Fibroblast of lung (primary cell): ENCODE results near the gene ZNF230.

ENCODE experiments used
- EZH2 ChIP-seq: IDR thresholded peaks from 2 replicates; pipeline ENCODE4 v1.5.1; 2012; ENCODE audit warnings: low read length, control low read depth, mild to moderate bottlenecking; ENCODE audit errors: missing control alignments
- TF ChIP-seq, protein P1 (sequence below), 2 donors: IDR thresholded peaks in 1 of 2; conservative IDR thresholded peaks in 1 of 2; 1 replicate in 1 of 2; 2 replicates in 1 of 2; pipeline ENCODE4 v1.5.1; 2011 to 2012; ENCODE audit warnings: low read length in 2 of 2, control low read depth in 1 of 2, inconsistent platforms in 1 of 2, low read depth in 1 of 2, mild to moderate bottlenecking in 1 of 2

DNA sequence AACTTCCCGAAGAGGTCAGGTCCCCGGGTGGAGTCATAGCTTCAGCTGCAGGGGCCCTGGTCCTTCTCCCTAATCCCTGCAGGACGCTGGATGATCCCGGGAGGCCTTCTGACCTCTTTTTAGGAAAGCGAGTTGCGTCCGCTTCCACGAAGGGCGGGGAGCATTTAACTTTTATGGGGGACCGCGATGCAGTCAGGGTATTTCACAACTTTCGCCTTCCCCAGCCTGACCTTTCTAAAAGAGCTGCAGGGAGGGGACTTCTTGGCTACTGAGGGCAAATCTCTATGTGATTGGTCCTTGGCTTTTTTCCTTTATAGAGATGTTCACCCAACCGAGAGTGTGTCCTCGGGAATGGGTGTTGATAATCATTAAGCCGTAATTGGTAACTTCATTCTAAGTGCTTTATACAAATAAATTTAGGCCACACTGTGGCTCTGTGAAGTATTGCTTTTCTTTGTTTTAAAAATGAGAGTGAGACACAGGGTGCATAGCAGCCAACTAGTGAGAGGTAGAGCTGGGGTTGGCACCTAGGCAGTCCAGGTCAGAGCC, 778 bp downstream of the ZNF230 start:
- TF ChIP-seq, protein P1, sequence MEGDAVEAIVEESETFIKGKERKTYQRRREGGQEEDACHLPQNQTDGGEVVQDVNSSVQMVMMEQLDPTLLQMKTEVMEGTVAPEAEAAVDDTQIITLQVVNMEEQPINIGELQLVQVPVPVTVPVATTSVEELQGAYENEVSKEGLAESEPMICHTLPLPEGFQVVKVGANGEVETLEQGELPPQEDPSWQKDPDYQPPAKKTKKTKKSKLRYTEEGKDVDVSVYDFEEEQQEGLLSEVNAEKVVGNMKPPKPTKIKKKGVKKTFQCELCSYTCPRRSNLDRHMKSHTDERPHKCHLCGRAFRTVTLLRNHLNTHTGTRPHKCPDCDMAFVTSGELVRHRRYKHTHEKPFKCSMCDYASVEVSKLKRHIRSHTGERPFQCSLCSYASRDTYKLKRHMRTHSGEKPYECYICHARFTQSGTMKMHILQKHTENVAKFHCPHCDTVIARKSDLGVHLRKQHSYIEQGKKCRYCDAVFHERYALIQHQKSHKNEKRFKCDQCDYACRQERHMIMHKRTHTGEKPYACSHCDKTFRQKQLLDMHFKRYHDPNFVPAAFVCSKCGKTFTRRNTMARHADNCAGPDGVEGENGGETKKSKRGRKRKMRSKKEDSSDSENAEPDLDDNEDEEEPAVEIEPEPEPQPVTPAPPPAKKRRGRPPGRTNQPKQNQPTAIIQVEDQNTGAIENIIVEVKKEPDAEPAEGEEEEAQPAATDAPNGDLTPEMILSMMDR (conservative IDR thresholded peaks at IDR 0.05 in 1 of 2, IDR thresholded peaks at IDR 0.05 in 1 of 2; ENCODE audit: low read depth in 1 of 2, low read length in 2 of 2): no peak
- TF ChIP-seq EZH2: no peak
